H9 (cell line): Measurements from ENCODE around the gene ARF1. TPM values are rescaled to one million over a fixed set of nuclear protein-coding genes. Genes with fewer than 3 reads are reported as not detected.

Source experiments
- DNase-seq: peaks from one replicate; pipeline ENCODE4 v3.0.0-alpha.2; 2017
- H2AFZ ChIP-seq: one replicate; pipeline ENCODE4 v1.6.1; 2013; ENCODE audit warnings: mild to moderate bottlenecking, low read length, control low read depth, moderate library complexity
- H2AK5ac ChIP-seq: 2 replicates; pipeline ENCODE4 v1.6.1; 2013; ENCODE audit warnings: low read length, control low read depth, mixed read lengths; ENCODE audit not compliant: insufficient read length
- H2BK120ac ChIP-seq: one replicate; pipeline ENCODE4 v1.6.1; 2013; ENCODE audit warnings: low read depth, mild to moderate bottlenecking, low read length, control low read depth, inconsistent platforms; ENCODE audit not compliant: poor library complexity, severe bottlenecking
- H2BK12ac ChIP-seq: 2 replicates; pipeline ENCODE4 v1.6.1; 2013; ENCODE audit warnings: low read length, control low read depth, mixed read lengths, low read depth; ENCODE audit not compliant: insufficient read length
- H2BK15ac ChIP-seq: 2 replicates; pipeline ENCODE4 v1.6.1; 2013; ENCODE audit warnings: low read depth, low read length, control low read depth
- H2BK20ac ChIP-seq: one replicate; pipeline ENCODE4 v1.6.1; 2013; ENCODE audit warnings: low read depth, mild to moderate bottlenecking, low read length, control low read depth, inconsistent platforms; ENCODE audit not compliant: poor library complexity, severe bottlenecking
- H2BK5ac ChIP-seq: 2 replicates; pipeline ENCODE4 v1.6.1; 2013; ENCODE audit warnings: low read length, control low read depth, mixed read lengths; ENCODE audit not compliant: insufficient read length
- H3K14ac ChIP-seq: 2 replicates; pipeline ENCODE4 v1.6.1; 2013; ENCODE audit warnings: low read length, control low read depth; ENCODE audit not compliant: insufficient read depth
- H3K18ac ChIP-seq: 2 replicates; pipeline ENCODE4 v1.6.1; 2013; ENCODE audit warnings: low read depth, mild to moderate bottlenecking, mixed read lengths, low read length, control low read depth; ENCODE audit not compliant: insufficient read length
- H3K23ac ChIP-seq: 2 replicates; pipeline ENCODE4 v1.6.1; 2013; ENCODE audit warnings: low read length, control low read depth, mixed read lengths, low read depth; ENCODE audit not compliant: insufficient read length
- H3K23me2 ChIP-seq: 2 replicates; pipeline ENCODE4 v1.6.1; 2013; ENCODE audit warnings: low read depth, mild to moderate bottlenecking, mixed read lengths, low read length, control low read depth; ENCODE audit not compliant: insufficient read length, poor library complexity, severe bottlenecking
- H3K27ac ChIP-seq: 2 replicates; pipeline ENCODE4 v1.5.1; 2013; ENCODE audit warnings: low read length, control low read depth, mixed read lengths, low read depth; ENCODE audit not compliant: insufficient read length
- H3K27me3 ChIP-seq: 2 replicates; pipeline ENCODE4 v1.6.1; 2013; ENCODE audit warnings: low read length, control low read depth, inconsistent platforms; ENCODE audit not compliant: insufficient read depth
- H3K4ac ChIP-seq: 2 replicates; pipeline ENCODE4 v1.6.1; 2013; ENCODE audit warnings: low read depth, mild to moderate bottlenecking, control low read depth, inconsistent platforms, low read length, moderate library complexity
- H3K4me1 ChIP-seq: 2 replicates; pipeline ENCODE4 v1.6.1; 2013; ENCODE audit warnings: low read length, control low read depth, inconsistent platforms; ENCODE audit not compliant: insufficient read depth
- H3K4me2 ChIP-seq: 2 replicates; pipeline ENCODE4 v1.6.1; 2013; ENCODE audit warnings: low read length, control low read depth, mixed read lengths; ENCODE audit not compliant: insufficient read length, insufficient read depth
- H3K56ac ChIP-seq: 2 replicates; pipeline ENCODE4 v1.6.1; 2013; ENCODE audit warnings: low read depth, mild to moderate bottlenecking, mixed read lengths, low read length, control low read depth; ENCODE audit not compliant: insufficient read length
- H3K79me1 ChIP-seq: 2 replicates; pipeline ENCODE4 v1.6.1; 2013; ENCODE audit warnings: low read depth, mild to moderate bottlenecking, moderate library complexity, low read length, control low read depth, inconsistent platforms; ENCODE audit not compliant: insufficient read depth, poor library complexity, severe bottlenecking
- H3K79me2 ChIP-seq: 2 replicates; pipeline ENCODE4 v1.6.1; 2013; ENCODE audit warnings: low read length, control low read depth, inconsistent platforms; ENCODE audit not compliant: insufficient read depth
- H3K9ac ChIP-seq: 2 replicates; pipeline ENCODE4 v1.6.1; 2013; ENCODE audit warnings: low read length, control low read depth, mixed read lengths; ENCODE audit not compliant: insufficient read length; ENCODE audit errors: extremely low read depth
- H3K9me3 ChIP-seq: one replicate; pipeline ENCODE4 v1.6.1; 2013; ENCODE audit warnings: low read depth, low read length, inconsistent platforms; ENCODE audit not compliant: control insufficient read depth
- H3T11ph ChIP-seq: one replicate; pipeline ENCODE4 v1.6.1; 2013; ENCODE audit warnings: mild to moderate bottlenecking, low read length, control low read depth, inconsistent platforms
- H4K20me1 ChIP-seq: one replicate; pipeline ENCODE4 v1.6.1; 2013; ENCODE audit not compliant: control insufficient read depth, insufficient read length, insufficient read depth
- H4K5ac ChIP-seq: 2 replicates; pipeline ENCODE4 v1.6.1; 2013; ENCODE audit warnings: low read depth, mild to moderate bottlenecking, mixed read lengths, low read length, control low read depth; ENCODE audit not compliant: insufficient read length
- H4K8ac ChIP-seq: replicated peaks from 2 replicates; pipeline ENCODE4 v1.6.1; 2013; ENCODE audit warnings: low read length, control low read depth, mixed read lengths, low read depth; ENCODE audit not compliant: insufficient read length
- H4K91ac ChIP-seq: 2 replicates; pipeline ENCODE4 v1.6.1; 2013; ENCODE audit warnings: low read depth, mild to moderate bottlenecking, moderate library complexity, mixed read lengths, low read length, control low read depth; ENCODE audit not compliant: insufficient read length
- H3K27ac Mint-ChIP-seq, 3 experiments: 2 replicates in 2 of 3; 3 replicates in 1 of 3; pipeline ENCODE4 v1.8.0; 2020 to 2021; ENCODE audit warnings: mixed read lengths in 3 of 3, mild to moderate bottlenecking in 1 of 3, moderate library complexity in 1 of 3
- H3K27me3 Mint-ChIP-seq: 2 replicates; pipeline ENCODE4 v1.8.0; 2021; ENCODE audit warnings: low read depth, mild to moderate bottlenecking, moderate library complexity, mixed read lengths
- H3K36me3 Mint-ChIP-seq, 3 experiments: 2 replicates in 2 of 3; 3 replicates in 1 of 3; pipeline ENCODE4 v1.8.0; 2020 to 2021; ENCODE audit warnings: low read depth in 3 of 3, mixed read lengths in 3 of 3; ENCODE audit not compliant: insufficient read depth in 1 of 3
- H3K4me1 Mint-ChIP-seq, 2 experiments: 2 replicates each; pipeline ENCODE4 v1.8.0; 2020; ENCODE audit warnings: mixed read lengths in 2 of 2
- H3K4me3 Mint-ChIP-seq, 2 experiments: 2 replicates in 1 of 2; 3 replicates in 1 of 2; pipeline ENCODE4 v1.8.0; 2020 to 2021; ENCODE audit warnings: mild to moderate bottlenecking in 2 of 2, mixed read lengths in 2 of 2, moderate library complexity in 1 of 2
- H3K9me3 Mint-ChIP-seq, 2 experiments: 2 replicates in 1 of 2; 3 replicates in 1 of 2; pipeline ENCODE4 v1.8.0; 2020; ENCODE audit warnings: mild to moderate bottlenecking in 2 of 2, mixed read lengths in 2 of 2, moderate library complexity in 1 of 2
- WGBS: extraction: QIAGEN DNeasy Blood & Tissue Kit; methylation state at CpG from one replicate; pipeline ENCODE4 v1.1.7; 2013; ENCODE audit warnings: missing lambda C conversion rate, low lambda C conversion rate, mixed read lengths; ENCODE audit not compliant: insufficient read length; ENCODE audit errors: extremely low coverage; 5-methylcytosine and 5-hydroxymethylcytosine counted together
- total RNA-seq: library from RNA; stranded (reverse); gene quantifications from 2 replicates; pipeline ENCODE4 v1.2.1, GENCODE V29; 2021
- TF ChIP-seq, protein P1 (sequence below): fragments of 200-600 bp; sonication (generic); conservative IDR thresholded peaks from 3 replicates; pipeline ENCODE4 v1.8.0; 2021; ENCODE audit warnings: antibody characterized with exemption, mild to moderate bottlenecking

Gene ARF1
- total RNA-seq, 1 experiment from 2014 or later, result 258 TPM

DNA sequence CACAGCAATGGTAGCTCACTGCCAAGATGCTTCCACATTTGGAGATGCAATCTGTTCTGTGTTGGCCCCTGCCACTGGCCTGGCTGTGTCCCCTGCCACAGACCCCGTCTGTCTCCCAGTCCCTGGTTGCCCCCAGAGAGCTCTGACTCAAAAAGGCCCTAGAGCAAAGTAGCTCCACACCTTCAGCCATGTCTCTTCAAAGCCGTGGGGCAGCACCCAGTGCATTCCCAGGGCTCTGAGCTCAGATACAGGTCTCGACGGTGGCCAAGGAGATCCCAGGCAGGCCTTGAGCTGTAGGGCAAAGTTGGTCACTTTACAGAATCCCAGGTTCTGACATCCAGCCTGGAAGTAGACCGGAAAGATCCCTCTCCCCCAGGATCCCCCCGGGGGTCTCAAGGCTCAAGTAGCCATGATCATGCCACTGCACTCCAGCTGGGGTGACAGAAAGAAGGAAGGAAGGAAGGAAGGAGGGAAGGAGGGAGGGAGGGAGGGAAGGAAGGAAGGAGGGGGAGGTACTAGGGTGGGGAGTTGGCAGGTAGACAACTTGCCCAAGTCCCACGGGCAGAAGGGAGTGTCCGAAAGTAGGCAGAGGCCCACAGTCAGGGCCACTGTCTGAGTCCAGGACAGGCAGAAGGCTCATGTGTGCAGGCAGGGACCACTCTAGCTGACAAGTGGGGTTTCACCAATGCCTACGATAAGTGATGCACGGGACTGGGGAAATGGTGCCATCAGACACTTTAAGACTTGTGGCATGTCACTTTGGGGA is 4.8 kb upstream of the ARF1 start:
- Histone ChIP-seq H3T11ph (no peak overlapping the region), H3K14ac (no peak overlapping the region), H3K23ac (no peak overlapping the region), H3K23me2 (no peaks in the 10 kb centered on the region), H2BK120ac (no peak overlapping the region), H3K4ac (no peak overlapping the region), H3K79me1 (no peaks in the 10 kb centered on the region), H3K4me2 (no peak overlapping the region), H2BK20ac (no peak overlapping the region), H2AFZ (no peak overlapping the region), H3K9ac (no peak overlapping the region), H3K56ac (no peak overlapping the region), H2AK5ac (no peak overlapping the region), H3K9me3 (no peaks in the 10 kb centered on the region), H4K8ac (no peak overlapping the region), H2BK12ac (no peak overlapping the region), H3K27me3 (peaks cover 41% of the 10 kb centered on the region; the same call in 1 of the 2 replicates), H3K27ac (no peak overlapping the region), H4K20me1 (no peaks in the 10 kb centered on the region), H3K79me2 (no peaks in the 10 kb centered on the region), H4K91ac (no peak overlapping the region), H3K4me1 (no peaks in the 10 kb centered on the region; the same call in 1 of the 2 replicates), H3K18ac (no peak overlapping the region), H4K5ac (no peak overlapping the region), H2BK15ac (no peak overlapping the region), H2BK5ac (no peak overlapping the region)
- H3K36me3 Mint-ChIP-seq, result no peaks in the 10 kb centered on the region
- peaks cover 82% of the 10 kb centered on the region for H3K27me3 Mint-ChIP-seq
- TF ChIP-seq, protein P1, sequence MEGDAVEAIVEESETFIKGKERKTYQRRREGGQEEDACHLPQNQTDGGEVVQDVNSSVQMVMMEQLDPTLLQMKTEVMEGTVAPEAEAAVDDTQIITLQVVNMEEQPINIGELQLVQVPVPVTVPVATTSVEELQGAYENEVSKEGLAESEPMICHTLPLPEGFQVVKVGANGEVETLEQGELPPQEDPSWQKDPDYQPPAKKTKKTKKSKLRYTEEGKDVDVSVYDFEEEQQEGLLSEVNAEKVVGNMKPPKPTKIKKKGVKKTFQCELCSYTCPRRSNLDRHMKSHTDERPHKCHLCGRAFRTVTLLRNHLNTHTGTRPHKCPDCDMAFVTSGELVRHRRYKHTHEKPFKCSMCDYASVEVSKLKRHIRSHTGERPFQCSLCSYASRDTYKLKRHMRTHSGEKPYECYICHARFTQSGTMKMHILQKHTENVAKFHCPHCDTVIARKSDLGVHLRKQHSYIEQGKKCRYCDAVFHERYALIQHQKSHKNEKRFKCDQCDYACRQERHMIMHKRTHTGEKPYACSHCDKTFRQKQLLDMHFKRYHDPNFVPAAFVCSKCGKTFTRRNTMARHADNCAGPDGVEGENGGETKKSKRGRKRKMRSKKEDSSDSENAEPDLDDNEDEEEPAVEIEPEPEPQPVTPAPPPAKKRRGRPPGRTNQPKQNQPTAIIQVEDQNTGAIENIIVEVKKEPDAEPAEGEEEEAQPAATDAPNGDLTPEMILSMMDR, result no peak
- H3K27ac Mint-ChIP-seq, result no peak overlapping the region
- H3K9me3 Mint-ChIP-seq, result no peaks in the 10 kb centered on the region
- H3K4me1 Mint-ChIP-seq, result peaks cover 21 to 40% of the 10 kb centered on the region in 2 experiments
- no peak overlapping the region for H3K4me3 Mint-ChIP-seq
- no peak for DNase-seq
- whole genome bisulfite sequencing, result no CpG with 5 or more reads among the region's 10 CpGs
